Right atrium auricular region (tissue), 2 donors: ENCODE results near the gene CCM2. TPM values are rescaled to one million over a fixed set of nuclear protein-coding genes. Genes with fewer than 3 reads are reported as not detected.

Experiments
- DNase-seq: peaks from one replicate; pipeline ENCODE4 v3.0.0-alpha.2; 2019; ENCODE audit warnings: low spot score
- H3K27ac ChIP-seq, 2 donors: fragments of 200-600 bp; sonication (generic); 1 replicate in 1 of 2; 2 replicates in 1 of 2; pipeline ENCODE4 v1.5.1; 2016 to 2019
- H3K27me3 ChIP-seq, 2 donors: fragments of 200-600 bp; sonication (generic); one replicate each; pipeline versions ENCODE4 v1.5.1 to v1.6.0; 2017 to 2019
- H3K36me3 ChIP-seq: fragments of 200-600 bp; sonication (generic); one replicate; pipeline ENCODE4 v1.5.1; 2016
- H3K4me1 ChIP-seq, 2 donors: fragments of 200-600 bp; sonication (generic); one replicate each; pipeline versions ENCODE4 v1.5.1 to v1.6.0; 2017 to 2019
- H3K4me3 ChIP-seq, 2 donors: fragments of 200-600 bp; sonication (generic); 1 replicate in 1 of 2; 2 replicates in 1 of 2; pipeline ENCODE4 v1.5.1; 2017 to 2019; ENCODE audit warnings: mild to moderate bottlenecking in 1 of 2, moderate library complexity in 1 of 2
- H3K9me3 ChIP-seq, 2 donors: fragments of 200-600 bp; sonication (generic); one replicate each; pipeline ENCODE4 v1.5.1; 2019
- total RNA-seq, 2 donors: library from RNA; depleted of rRNA; stranded (reverse); fragments of >200 nt; gene quantifications; one replicate each; pipeline ENCODE4 v1.1.0, GENCODE V29; 2016
- TF ChIP-seq, protein P1 (sequence below), 2 donors: fragments of 200-600 bp; sonication (generic); IDR thresholded peaks; one replicate each; pipeline ENCODE4 v1.5.1; 2019; ENCODE audit warnings: antibody characterized with exemption in 2 of 2

The CCM2 gene
- total RNA-seq, 2 donors from 2014 or later = 26.5 to 34.0 TPM

- no peak overlapping the region for H3K4me3 ChIP-seq
- DNase-seq = no peak
- peaks cover 0 to 8% of the 10 kb centered on the region in 2 donors for H3K4me1 ChIP-seq
- H3K27me3 ChIP-seq = no peaks in the 10 kb centered on the region
- H3K36me3 ChIP-seq = peaks cover 52% of the 10 kb centered on the region
- no peaks in the 10 kb centered on the region for H3K9me3 ChIP-seq
- H3K27ac ChIP-seq = no peak overlapping the region
- TF ChIP-seq, protein P1, sequence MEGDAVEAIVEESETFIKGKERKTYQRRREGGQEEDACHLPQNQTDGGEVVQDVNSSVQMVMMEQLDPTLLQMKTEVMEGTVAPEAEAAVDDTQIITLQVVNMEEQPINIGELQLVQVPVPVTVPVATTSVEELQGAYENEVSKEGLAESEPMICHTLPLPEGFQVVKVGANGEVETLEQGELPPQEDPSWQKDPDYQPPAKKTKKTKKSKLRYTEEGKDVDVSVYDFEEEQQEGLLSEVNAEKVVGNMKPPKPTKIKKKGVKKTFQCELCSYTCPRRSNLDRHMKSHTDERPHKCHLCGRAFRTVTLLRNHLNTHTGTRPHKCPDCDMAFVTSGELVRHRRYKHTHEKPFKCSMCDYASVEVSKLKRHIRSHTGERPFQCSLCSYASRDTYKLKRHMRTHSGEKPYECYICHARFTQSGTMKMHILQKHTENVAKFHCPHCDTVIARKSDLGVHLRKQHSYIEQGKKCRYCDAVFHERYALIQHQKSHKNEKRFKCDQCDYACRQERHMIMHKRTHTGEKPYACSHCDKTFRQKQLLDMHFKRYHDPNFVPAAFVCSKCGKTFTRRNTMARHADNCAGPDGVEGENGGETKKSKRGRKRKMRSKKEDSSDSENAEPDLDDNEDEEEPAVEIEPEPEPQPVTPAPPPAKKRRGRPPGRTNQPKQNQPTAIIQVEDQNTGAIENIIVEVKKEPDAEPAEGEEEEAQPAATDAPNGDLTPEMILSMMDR (IDR thresholded peaks at IDR 0.05) = no peak
Measured at GRCh38 chr7:45077579-45077978, 77.6 kb downstream of the CCM2 start.

DNA sequence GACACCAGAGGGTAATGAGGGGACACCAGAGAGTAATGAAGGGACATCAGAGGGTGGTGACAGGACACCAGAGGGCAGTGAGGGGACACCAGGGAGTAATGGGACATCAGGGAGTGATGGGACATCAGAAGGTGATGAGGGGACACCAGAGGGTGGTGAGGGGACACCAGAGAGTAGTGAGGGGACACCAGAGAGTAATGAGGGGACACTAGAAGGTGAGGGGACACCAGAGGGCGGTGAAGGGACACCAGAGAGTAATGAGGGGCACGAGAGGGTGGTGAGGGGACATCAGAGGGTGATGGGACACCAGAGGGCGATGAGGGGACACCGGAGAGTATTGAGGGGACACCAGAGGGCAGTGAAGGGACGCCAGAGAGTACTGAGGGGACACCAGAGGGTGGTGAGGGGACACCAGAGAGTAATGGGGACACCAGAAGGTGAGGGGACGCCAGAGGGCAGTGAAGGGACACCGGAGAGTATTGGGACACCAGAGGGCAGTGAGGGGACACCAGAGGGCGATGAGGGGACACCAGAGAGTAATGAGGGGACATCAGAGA is 78.2 kb downstream of the CCM2 start:
- no peak for DNase-seq
- no peak overlapping the region for H3K4me3 ChIP-seq
- TF ChIP-seq, protein P1 (IDR thresholded peaks at IDR 0.05) = no peak
- H3K27ac ChIP-seq = no peak overlapping the region
- H3K36me3 ChIP-seq = peaks cover 46% of the 10 kb centered on the region
- H3K4me1 ChIP-seq = peaks cover 0 to 9% of the 10 kb centered on the region in 2 donors
- no peaks in the 10 kb centered on the region for H3K27me3 ChIP-seq
- no peaks in the 10 kb centered on the region for H3K9me3 ChIP-seq

- Histone ChIP-seq H3K27me3 (no peaks in the 10 kb centered on the region), H3K4me3 (no peak overlapping the region), H3K27ac (no peak overlapping the region), H3K4me1 (peaks cover 0 to 9% of the 10 kb centered on the region in 2 donors), H3K9me3 (no peaks in the 10 kb centered on the region), H3K36me3 (peaks cover 24% of the 10 kb centered on the region)
- DNase-seq = no peak
- TF ChIP-seq, protein P1 (IDR thresholded peaks at IDR 0.05) = no peak
Measured at GRCh38 chr7:45080265-45080957, 80.4 kb downstream of the CCM2 start.

- TF ChIP-seq, protein P1 (IDR thresholded peaks at IDR 0.05) = no peak
- Histone ChIP-seq H3K27me3 (no peaks in the 10 kb centered on the region), H3K4me1 (peaks cover 0 to 9% of the 10 kb centered on the region in 2 donors), H3K36me3 (peaks cover 17% of the 10 kb centered on the region), H3K27ac (no peak overlapping the region), H3K4me3 (no peak overlapping the region), H3K9me3 (no peaks in the 10 kb centered on the region)
- DNase-seq = no peak
Measured at GRCh38 chr7:45080958-45081669, 81.1 kb downstream of the CCM2 start.

DNA sequence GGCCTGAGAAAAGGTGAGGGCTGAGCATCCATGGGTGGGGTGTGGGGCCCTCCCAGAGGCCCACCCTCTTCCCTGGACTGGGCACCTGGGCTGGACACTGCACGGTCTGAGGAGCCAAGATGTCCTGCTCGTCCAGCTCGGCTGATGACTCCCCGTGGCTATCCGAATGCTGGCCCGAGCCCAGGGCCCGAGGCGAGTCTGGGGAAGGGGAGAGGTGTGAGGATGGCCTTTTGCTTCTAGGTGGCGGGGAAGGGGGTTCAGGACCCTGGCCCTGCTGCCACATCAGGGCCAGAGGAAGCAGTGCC is 81.6 kb downstream of the CCM2 start:
- no peak overlapping the region for H3K27ac ChIP-seq
- no peaks in the 10 kb centered on the region for H3K27me3 ChIP-seq
- peaks cover 12% of the 10 kb centered on the region for H3K36me3 ChIP-seq
- H3K4me3 ChIP-seq = no peak overlapping the region
- no peaks in the 10 kb centered on the region for H3K9me3 ChIP-seq
- peaks cover 0 to 9% of the 10 kb centered on the region in 2 donors for H3K4me1 ChIP-seq
- TF ChIP-seq, protein P1 (IDR thresholded peaks at IDR 0.05) = no peak
- no peak for DNase-seq
